NCI-H1048 (cell line): ENCODE results near the gene ST14.
"Not testable (repeated sequence)": the region's sequence is repeated elsewhere in the genome, so short reads cannot be mapped to it uniquely, and the experiment has no call there.

Experiments used
- DNase-seq: peaks from one replicate; lab custom pipeline; 2025; lab: John Stamatoyannopoulos, UW

Gene ST14

DNA sequence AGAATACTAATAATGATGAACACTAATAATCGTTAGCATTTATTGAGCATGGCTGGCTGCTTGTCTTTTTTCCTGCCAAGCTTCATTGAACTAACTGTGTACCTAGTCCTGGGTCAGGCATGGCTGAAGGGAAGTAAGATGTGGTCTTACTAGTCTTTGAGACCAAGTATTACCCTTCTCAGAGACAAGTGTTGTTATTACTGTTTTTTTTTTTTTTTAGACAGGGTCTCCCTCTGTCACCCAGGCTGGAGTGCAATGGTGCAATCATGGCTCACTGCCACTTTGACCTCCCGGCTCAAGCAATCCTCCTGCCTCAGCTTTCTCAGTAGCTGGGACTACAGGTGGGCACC is 4.6 kb downstream of the ST14 start:
- no peak for DNase-seq

- DNase-seq, result no peak
Observed at GRCh38 chr11:130165601-130166456, 6.2 kb downstream of the ST14 start.

DNA sequence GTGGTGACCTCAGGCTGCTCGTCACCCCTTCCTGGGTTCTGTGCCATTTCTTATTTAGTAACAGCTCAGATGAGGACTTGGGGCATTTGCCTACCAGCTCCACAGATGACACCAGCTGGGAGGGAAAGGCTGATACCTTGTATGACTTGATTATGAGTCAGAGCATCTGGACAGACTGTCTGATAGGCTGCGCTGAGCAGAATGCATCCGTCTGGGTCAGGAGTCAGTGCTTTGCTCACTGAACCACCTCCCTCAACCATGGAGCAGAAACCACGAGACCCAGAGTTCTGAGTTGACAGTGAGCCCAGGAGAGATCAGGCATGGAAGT is 6.8 kb downstream of the ST14 start:
- DNase-seq, result no peak

DNA sequence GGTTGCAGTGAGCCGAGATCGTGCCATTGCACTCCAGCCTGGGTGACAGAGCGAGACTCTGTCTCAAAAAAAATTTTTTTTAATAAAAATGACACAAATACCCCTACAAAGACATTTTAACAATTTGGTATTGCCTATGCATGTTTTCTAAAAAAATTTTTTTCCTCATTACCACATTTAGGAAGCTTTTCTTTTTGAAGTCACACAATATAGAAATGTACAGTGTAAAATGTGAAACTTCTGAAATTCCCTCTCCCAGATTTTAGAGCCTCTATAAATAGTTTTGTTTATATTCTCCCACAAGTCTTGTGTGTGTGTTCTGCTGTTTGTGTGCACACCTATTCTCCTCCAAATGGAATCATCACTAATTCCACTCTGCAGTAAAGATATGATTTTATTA is 7.6 kb downstream of the ST14 start:
- no peak for DNase-seq

- no peak for DNase-seq
Observed at GRCh38 chr11:130168105-130168504, 8.5 kb downstream of the ST14 start.

DNA sequence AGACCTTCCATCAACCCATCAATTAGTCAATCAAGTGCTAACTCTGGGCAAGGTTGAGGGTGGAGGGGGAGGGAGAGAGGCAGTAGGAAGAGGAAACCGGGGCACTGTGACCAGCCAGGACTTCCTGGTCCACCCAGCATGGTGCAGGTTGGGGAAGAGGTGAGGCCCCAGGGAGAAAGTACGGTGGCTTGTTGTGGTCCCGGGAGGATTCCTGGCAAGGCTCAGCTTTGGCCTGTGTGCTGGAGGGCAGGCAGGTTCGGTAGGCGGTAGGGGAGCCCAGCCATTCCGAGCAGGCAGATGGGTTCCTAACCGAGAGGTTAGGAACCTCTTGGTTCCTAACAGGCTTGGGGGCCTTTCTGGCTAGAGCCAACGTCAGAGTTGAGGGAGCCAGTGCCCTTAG is 10.8 kb downstream of the ST14 start:
- DNase-seq, result no peak

- DNase-seq, result no peak
Observed at GRCh38 chr11:130171534-130171933, 12.0 kb downstream of the ST14 start.

GRCh38 chr11:130172001-130172400 is 12.4 kb downstream of the ST14 start:
- not testable (repeated sequence) for DNase-seq

GRCh38 chr11:130174642-130175041 is 15.1 kb downstream of the ST14 start:
- no peak for DNase-seq

DNA sequence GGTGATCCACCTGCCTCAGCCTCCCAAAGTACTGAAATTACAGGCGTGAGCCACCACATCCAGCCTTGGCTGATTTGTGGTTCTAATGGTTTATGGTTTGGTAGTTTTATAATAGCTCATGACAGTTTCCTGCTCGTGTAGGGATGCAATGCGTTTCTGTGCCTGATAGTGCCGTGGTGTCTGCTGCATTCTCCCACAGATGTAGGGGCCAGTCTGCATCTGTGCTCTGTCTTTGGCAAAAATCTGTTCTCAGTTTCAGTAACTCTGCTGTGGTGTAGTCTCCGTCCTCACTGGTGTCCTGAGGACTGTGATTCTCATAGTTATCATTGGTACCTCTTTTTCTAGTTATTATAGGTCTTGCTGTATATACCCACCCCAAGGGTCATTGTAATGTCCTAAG is 16.3 kb downstream of the ST14 start:
- DNase-seq, result no peak

GRCh38 chr11:130177782-130178181 is 18.2 kb downstream of the ST14 start:
- no peak for DNase-seq

DNA sequence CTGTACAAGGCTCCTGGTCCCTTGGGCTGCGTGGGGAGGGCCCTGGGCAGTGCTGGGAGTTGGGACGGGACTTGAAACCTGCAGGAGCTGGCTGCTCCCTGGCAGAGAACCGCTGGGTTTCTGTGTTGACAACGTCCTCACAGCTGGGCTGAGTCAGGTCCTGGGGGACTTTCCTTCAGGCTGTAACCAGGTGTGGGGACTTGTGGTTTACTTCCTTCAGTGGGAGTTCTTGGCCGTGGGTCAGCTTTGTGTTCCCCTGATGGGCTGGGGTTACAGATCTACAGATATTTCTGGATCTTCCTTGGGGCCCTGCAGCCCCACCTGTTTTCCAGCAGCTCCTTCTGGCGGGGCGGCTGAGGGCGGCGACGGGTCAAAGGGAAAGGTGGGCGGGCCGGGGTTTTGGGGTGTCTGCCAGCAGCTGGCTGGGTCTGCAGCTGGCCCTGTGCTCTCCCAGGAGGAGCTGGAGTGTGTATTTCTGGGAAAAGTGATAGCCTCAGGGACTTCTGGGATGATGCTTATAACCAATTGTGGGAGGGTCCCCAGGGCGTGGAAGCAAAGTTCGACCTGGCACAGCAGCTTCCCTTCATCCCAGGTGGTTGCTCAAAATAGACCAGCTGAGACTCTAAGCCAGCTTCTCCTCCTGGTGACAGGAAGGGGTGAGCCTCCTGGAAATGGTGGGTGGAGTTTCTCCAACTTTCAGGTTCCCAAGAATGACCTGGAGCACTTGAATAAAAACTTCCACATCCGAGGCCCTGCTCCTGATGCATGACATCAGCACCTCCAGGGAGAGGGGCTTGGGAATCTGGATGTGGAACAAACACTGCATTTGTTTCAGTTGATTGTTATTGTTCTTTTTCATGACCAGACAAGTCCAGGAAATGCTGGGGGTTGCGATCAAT is 19.1 kb downstream of the ST14 start:
- DNase-seq, result no peak

DNA sequence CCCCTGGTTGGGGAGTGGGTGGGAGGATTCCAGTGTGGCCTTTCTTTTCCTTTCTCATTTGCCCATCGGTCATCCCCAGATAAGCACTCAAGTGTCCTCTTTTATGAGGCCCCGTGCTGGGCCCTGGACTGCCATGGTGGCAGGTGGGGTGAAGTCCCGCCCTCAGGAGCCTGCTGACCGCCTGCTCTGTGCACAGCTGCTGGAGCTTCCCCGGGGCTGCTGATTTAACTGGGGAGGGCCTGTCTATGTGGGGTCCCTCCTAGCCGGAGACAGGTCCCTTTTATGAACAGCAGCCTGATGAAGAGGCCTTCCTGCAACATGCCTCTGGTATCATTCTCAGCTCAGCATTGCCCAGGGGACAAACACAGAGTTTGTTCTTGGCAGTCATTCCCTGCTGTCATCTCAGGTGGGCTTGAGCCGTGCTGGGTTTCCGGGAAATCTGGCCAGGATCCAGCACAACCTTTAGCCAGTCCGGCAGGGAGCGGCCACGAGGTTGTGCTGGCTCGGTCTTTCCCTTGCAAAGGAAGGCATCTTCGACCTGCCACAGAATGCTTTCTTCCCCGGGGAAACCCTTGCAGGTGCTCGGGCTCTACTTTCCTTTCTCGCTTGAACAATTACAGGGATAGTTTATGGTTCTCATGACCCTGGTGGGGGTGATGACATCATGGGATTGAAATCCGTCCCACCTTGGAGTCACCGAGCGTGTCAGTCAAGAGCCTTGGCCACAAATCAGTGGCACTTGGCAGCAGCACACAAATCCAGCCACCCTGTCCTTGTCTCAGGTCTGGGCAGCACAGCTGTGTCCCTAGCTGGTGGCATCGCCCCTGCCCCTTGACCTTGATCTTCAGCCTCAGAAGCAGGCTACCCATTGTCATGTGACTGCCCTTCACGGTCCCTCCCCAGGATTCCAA is 20.1 kb downstream of the ST14 start:
- no peak for DNase-seq

DNA sequence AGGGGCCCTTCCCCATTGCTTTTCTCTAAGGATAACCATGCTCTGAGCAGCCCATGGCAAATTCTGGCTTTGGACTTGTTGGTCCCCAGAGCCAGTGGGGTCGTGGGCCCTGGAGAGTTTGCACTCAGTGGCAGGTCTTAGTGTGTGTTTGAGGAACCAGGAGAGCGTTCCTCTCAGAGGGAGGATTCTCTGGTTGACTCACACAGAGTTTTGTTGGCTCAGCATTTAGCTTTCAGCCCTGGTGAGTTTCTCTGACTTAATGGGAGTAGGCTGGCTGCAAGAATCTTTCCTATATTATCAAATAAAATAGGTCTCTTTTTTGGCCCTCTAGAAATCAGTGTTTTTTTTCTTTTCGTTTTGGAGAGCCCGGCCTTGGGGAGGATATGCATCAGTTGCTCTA is 20.9 kb downstream of the ST14 start:
- no peak for DNase-seq

DNA sequence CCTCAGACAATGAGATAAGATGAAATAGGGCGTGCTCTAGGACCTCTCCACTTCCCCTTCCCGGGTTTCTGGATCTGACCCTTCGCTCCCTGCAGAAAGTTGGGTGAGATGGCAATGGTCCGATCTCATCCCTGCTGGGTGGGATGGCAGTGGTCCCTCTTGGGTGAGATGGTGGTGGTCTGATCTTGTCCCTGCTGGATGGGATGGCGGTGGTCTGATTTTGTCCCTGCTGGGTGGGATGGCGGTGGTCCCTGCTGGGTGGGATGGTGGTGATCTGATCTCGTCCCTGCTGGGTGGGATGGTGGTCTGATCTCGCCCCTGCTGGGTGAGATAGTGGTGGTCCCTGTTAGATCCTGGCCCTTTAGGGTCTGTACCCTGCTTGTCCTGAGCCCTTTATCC is 21.3 kb downstream of the ST14 start:
- DNase-seq, result no peak

GRCh38 chr11:130181295-130182272 is 22.0 kb downstream of the ST14 start:
- no peak for DNase-seq

DNA sequence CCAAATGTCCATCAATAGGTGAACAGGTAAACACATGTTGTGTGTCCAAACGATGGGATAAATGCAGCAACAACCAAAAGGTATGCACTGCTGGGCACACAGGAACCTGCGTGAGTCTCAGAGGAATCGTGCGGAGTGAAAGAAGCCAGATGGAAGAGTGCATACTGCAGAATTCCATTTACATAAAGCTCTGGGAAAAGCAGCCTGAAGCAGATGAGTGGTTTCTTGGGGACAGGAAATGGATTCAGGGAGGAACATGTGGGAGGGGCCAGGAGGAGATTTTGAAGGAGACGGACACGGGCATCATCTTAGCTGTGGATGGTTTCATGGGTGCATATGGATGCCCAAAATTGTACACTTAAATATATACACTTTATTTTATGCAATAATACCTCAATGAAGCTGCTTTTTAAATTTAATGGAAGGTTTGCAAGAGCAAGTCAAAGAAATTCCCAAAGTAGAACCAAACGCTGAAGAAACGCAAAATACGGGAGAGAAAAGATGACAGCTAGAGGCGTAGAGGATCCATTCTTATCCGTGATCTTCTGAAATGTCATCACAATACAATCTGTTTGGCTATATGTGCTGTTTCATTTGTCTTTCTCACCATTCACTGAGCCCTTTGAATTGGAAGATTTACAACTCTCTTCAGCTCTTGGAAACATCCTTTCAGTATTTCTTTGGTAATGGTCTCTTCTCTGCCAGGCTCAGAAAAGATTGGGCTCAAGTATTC is 24.5 kb downstream of the ST14 start:
- DNase-seq, result no peak

DNA sequence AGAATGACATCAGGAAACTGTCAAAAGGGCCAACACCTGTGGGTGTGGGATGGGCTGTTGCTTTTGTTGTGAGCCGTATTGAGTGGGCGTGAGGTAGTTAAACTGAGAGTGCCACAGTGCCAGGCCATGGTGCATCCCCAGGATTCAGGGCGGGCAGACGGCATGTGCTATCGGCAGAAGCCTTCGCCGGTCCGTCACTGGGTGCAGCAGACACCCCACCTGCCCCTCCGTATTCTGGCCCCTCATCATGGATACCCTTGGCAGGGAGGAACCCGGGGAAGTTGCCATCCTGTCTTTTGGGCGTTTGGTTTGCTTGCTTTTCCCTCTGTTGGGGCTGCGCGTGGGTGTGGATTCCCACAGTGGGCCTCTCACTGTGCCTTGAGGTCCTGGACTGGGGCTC is 27.5 kb downstream of the ST14 start:
- DNase-seq, result no peak

DNA sequence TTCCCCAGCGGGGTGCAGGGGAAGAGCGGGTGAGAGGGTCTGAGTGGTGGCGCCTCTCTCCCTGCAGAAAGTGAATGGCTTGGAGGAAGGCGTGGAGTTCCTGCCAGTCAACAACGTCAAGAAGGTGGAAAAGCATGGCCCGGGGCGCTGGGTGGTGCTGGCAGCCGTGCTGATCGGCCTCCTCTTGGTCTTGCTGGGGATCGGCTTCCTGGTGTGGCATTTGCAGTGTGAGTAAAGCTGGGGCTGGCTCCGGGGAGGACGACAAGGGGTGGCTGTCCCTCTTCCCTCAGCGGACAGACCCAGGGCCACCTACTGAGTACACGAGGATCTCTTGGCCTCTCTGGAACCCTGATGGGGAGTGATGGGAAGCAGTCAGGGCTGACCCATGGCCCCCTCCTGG is 28.5 kb downstream of the ST14 start:
- DNase-seq, result no peak

- DNase-seq, result no peak
Observed at GRCh38 chr11:130188585-130189347, 29.2 kb downstream of the ST14 start.
